ENCODE data around the gene HAAO. TPM values are rescaled to one million over a fixed set of nuclear protein-coding genes. Genes with fewer than 3 reads are reported as not detected.

The HAAO gene
- total RNA-seq, 1 donor from 2014 or later = 6.4 TPM

GRCh38 chr2:42800461-42800962, 8.1 kb upstream of the HAAO start:
- intact Hi-C loops (cut with DNase I) = no loop called here
- Histone ChIP-seq H3K27me3 (no peaks in the 10 kb centered on the region), H3K36me3 (no peaks in the 10 kb centered on the region), H3K27ac (no peak overlapping the region), H3K4me1 (peaks cover 3% of the 10 kb centered on the region), H3K4me3 (no peak overlapping the region), H3K9me3 (no peaks in the 10 kb centered on the region)
- ATAC-seq (no peak), DNase-seq (no peak)
- no peak for TF ChIP-seq CTCF (IDR thresholded peaks at IDR 0.05)

GRCh38 chr2:42799881-42800280, 7.5 kb upstream of the HAAO start:
- no peak for TF ChIP-seq CTCF (IDR thresholded peaks at IDR 0.05)
- Histone ChIP-seq H3K4me3 (no peak overlapping the region), H3K36me3 (no peaks in the 10 kb centered on the region), H3K27ac (no peak overlapping the region), H3K9me3 (no peaks in the 10 kb centered on the region), H3K27me3 (no peaks in the 10 kb centered on the region), H3K4me1 (peaks cover 3% of the 10 kb centered on the region)
- intact Hi-C loops (cut with DNase I) = no loop called here
- DNase-seq (no peak), ATAC-seq (no peak)

- ATAC-seq (no peak), DNase-seq (no peak)
- no peak overlapping the region for H3K4me3 ChIP-seq
- H3K4me1 ChIP-seq = peaks cover 3% of the 10 kb centered on the region
- H3K36me3 ChIP-seq = no peaks in the 10 kb centered on the region
- no peaks in the 10 kb centered on the region for H3K27me3 ChIP-seq
- H3K9me3 ChIP-seq = no peaks in the 10 kb centered on the region
- intact Hi-C loops (cut with DNase I) = no loop called here
- no peak overlapping the region for H3K27ac ChIP-seq
- no peak for TF ChIP-seq CTCF (IDR thresholded peaks at IDR 0.05)
These were observed 4.9 kb upstream of the HAAO start for GRCh38 chr2:42797281-42797680.

GRCh38 chr2:42796427-42797248, 4.3 kb upstream of the HAAO start:
- no peak for ATAC-seq
- Histone ChIP-seq H3K4me1 (peaks cover 4% of the 10 kb centered on the region), H3K9me3 (no peaks in the 10 kb centered on the region), H3K36me3 (no peaks in the 10 kb centered on the region), H3K27ac (no peak overlapping the region), H3K27me3 (no peaks in the 10 kb centered on the region), H3K4me3 (no peak overlapping the region)
- TF ChIP-seq CTCF (IDR thresholded peaks at IDR 0.05) = no peak
- no peak for DNase-seq
- intact Hi-C loops (cut with DNase I) = no loop called here

GRCh38 chr2:42795841-42796301, 3.5 kb upstream of the HAAO start:
- intact Hi-C loops (cut with DNase I) = no loop called here
- Histone ChIP-seq H3K4me1 (peaks cover 8% of the 10 kb centered on the region), H3K27ac (no peak overlapping the region), H3K36me3 (no peaks in the 10 kb centered on the region), H3K27me3 (no peaks in the 10 kb centered on the region), H3K4me3 (no peak overlapping the region), H3K9me3 (no peaks in the 10 kb centered on the region)
- ATAC-seq = no peak
- TF ChIP-seq CTCF (IDR thresholded peaks at IDR 0.05) = no peak
- no peak for DNase-seq

Data from upper lobe of right lung (tissue), 1 donor.